ENCODE results near the gene NECTIN4.

- no peak for TF ChIP-seq ATF3 (IDR thresholded peaks at IDR 0.05; ENCODE audit: borderline replicate concordance, extremely low read depth, low read depth, low read length)
- TF ChIP-seq CTCF (IDR thresholded peaks at IDR 0.05 in 2 of 3, conservative IDR thresholded peaks at IDR 0.05 in 1 of 3; ENCODE audit: control insufficient read depth in 2 of 3, extremely low read depth in 1 of 3, insufficient read depth in 1 of 3, low read depth in 3 of 3, low read length in 3 of 3): no peak
- TF ChIP-seq POLR2AphosphoS5 (IDR thresholded peaks at IDR 0.05; ENCODE audit: low read length): no peak
- no peak for TF ChIP-seq GABPA (IDR thresholded peaks at IDR 0.05; ENCODE audit: low read depth)
- no peak for TF ChIP-seq SP1 (IDR thresholded peaks at IDR 0.05; ENCODE audit: low read depth, low read length)
- no peak for TF ChIP-seq REST (IDR thresholded peaks at IDR 0.05; ENCODE audit: low read depth, low read length)
- no peak for TF ChIP-seq TBL1XR1 (IDR thresholded peaks at IDR 0.05; ENCODE audit: low read depth, low read length)
These were observed 17.1 kb upstream of the NECTIN4 start for GRCh38 chr1:161106431-161106830.

All from GM12878 (cell line).